GM12864 (cell line): ENCODE results near the gene SNTG2.

Source experiments
- DNase-seq: peaks from one replicate; pipeline ENCODE4 v3.0.0-alpha.2; 2011; ENCODE audit warnings: low read depth
- H3K4me3 ChIP-seq: 2 replicates; pipeline ENCODE4 v1.5.1; 2011; ENCODE audit warnings: mild to moderate bottlenecking, low read depth, low read length, control low read depth
- TF ChIP-seq, protein P1 (sequence below): IDR thresholded peaks from 2 replicates; pipeline ENCODE4 v1.5.1; 2011; ENCODE audit warnings: low read depth, mild to moderate bottlenecking, moderate library complexity, low read length, control low read depth, inconsistent platforms; ENCODE audit errors: missing control alignments

SNTG2 gene

DNA sequence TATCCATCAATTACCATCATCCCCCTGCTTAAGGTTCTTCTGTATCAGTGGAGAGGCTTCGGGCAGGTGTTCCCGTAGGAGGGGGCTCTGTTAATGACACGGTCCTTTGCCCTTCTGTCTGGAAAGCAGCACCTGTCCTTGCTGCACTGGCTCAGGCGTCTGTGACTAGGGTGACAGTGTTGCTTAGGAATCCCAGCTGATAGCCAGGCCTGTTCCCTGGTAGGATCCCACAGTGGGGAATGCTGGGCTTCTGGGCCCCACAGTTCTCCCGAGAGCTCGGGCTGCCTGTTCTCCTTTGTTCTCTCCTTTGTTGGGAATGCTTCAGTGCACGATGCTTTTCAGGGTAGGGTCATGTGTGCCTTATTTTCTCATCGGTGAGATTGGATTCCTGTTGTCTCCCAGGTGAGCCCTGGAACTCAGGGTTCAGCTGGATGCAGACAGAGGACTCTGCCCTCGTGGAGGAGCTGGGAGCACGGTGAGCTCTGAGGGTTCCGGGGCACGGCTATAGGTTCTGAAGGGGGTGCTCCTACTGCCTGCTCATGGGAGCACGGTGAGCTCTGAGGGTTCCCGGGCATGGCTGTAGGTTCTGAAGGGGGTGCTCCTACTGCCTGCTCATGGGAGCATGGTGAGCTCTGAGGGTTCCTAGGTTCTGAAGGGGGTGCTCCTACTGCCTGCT, 9.6 kb downstream of the SNTG2 start:
- no peak overlapping the region for H3K4me3 ChIP-seq
- DNase-seq = no peak
- TF ChIP-seq, protein P1, sequence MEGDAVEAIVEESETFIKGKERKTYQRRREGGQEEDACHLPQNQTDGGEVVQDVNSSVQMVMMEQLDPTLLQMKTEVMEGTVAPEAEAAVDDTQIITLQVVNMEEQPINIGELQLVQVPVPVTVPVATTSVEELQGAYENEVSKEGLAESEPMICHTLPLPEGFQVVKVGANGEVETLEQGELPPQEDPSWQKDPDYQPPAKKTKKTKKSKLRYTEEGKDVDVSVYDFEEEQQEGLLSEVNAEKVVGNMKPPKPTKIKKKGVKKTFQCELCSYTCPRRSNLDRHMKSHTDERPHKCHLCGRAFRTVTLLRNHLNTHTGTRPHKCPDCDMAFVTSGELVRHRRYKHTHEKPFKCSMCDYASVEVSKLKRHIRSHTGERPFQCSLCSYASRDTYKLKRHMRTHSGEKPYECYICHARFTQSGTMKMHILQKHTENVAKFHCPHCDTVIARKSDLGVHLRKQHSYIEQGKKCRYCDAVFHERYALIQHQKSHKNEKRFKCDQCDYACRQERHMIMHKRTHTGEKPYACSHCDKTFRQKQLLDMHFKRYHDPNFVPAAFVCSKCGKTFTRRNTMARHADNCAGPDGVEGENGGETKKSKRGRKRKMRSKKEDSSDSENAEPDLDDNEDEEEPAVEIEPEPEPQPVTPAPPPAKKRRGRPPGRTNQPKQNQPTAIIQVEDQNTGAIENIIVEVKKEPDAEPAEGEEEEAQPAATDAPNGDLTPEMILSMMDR = no peak

DNA sequence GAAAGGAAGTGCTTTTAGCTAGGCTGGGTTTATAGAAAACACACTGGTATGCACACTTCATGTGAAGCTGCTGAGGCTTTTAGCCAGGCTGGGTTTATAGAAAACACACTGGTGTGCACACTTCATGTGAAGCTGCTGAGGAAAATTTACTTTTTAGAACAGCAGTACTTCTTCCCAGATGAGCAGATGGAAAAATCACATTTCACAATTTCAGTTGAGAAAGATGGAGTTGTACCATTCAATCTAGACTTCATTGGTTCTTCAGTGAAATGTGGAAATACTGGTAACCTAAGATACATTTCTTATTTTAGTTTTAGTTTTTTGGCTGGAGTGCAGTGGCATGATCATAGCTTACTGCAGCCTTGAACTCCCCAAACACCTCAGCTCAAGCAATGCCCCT, 11.1 kb downstream of the SNTG2 start:
- no peak for DNase-seq
- no peak overlapping the region for H3K4me3 ChIP-seq
- TF ChIP-seq, protein P1 = no peak

- no peak overlapping the region for H3K4me3 ChIP-seq
- DNase-seq = no peak
- TF ChIP-seq, protein P1 = no peak
Observed at GRCh38 chr2:963876-964275, 13.2 kb downstream of the SNTG2 start.

DNA sequence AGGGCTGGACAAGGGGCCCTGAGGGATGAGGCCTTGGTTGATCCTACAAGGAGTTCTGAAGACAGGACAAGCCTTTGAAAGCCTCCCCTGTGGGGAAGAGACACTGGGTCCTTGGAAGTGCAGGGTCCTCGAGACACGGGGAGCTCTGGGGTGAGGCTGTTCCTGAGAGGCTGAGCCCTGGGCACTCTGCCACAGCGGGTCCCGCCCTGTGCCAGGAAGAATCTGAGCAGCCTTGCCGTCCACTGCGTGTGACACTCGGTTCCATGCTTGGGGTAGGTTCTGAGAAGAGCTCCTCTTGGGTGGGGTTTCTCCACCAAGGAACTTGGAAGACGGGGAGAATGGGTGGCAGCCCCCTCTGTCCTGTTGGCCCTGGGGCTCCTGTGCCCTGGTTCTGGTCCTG, 13.9 kb downstream of the SNTG2 start:
- no peak overlapping the region for H3K4me3 ChIP-seq
- TF ChIP-seq, protein P1 = no peak

DNA sequence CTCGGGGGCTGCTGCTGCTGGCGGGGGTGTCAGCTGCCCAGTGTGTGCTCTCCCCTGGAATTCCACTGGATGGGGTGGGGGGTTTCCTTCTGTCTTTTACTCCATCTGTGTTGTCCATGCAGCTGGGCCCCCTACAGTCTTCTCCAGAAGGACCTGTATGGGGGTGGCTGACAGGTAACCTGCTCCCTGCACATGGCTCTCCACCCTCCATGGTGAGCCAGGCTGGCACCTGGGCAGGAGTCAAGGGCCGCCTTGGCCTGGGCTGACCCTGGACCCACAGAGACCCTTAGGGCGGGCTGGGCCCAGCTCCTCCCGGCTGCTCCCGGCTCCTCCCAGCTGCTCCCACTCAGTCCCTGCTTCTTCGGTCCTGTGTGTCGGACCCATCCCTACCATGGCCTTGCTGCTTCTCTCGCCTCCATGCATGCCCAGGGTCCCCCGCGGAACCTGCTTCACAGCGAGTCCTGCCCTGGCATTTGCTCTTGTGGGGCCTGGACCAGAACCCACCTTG, 15.0 kb downstream of the SNTG2 start:
- no peak for DNase-seq
- no peak overlapping the region for H3K4me3 ChIP-seq
- TF ChIP-seq, protein P1 = no peak

More for the DNA sequence above, 13.9 kb downstream of the SNTG2 start:
- no peak for DNase-seq

GRCh38 chr2:973129-973528, 22.5 kb downstream of the SNTG2 start:
- H3K4me3 ChIP-seq = no peak overlapping the region
- TF ChIP-seq, protein P1 = no peak

GRCh38 chr2:974054-974453, 23.4 kb downstream of the SNTG2 start:
- no peak overlapping the region for H3K4me3 ChIP-seq
- TF ChIP-seq, protein P1 = no peak
- DNase-seq = no peak

More at GRCh38 chr2:973129-973528, 22.5 kb downstream of the SNTG2 start:
- DNase-seq = no peak
